ENCODE results near the gene CSF2. TPM values are rescaled to one million over a fixed set of nuclear protein-coding genes. Genes with fewer than 3 reads are reported as not detected.

Gene CSF2
- total RNA-seq, 1 donor from 2014 or later, result not detected

DNA sequence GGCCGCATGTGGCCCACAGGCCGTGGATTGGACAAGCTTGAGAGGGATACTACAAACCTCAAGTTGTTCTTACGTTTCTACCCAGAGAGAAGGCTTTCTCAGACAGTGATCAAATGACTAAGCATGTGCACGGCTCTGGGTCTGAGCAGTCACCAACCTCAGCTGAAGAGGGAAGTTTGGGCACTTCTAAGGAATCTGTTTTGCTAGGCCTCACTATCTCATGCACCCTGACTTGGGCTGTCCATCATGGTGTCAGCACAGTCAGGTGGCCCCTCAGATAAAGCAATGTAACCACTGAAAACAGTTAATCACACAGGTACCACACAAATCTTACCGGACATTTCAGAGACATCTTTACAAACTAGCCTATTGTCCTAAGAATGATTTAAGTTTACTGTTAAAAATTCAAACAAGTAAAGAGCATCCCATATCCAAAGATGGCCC is 24.6 kb downstream of the CSF2 start:
- TF ChIP-seq CTCF (IDR thresholded peaks at IDR 0.05; ENCODE audit: partially characterized antibody, unreplicated experiment), result no peak
- Mint-ChIP-seq H3K36me3 (ENCODE audit: unreplicated experiment) (no peaks in the 10 kb centered on the region), H3K4me1 (ENCODE audit: low read depth, unreplicated experiment) (no peaks in the 10 kb centered on the region), H3K27me3 (ENCODE audit: unreplicated experiment) (peaks cover 5% of the 10 kb centered on the region), H3K4me3 (ENCODE audit: unreplicated experiment) (no peak overlapping the region), H3K9me3 (ENCODE audit: unreplicated experiment) (peaks cover 5% of the 10 kb centered on the region), H3K27ac (ENCODE audit: unreplicated experiment) (no peak overlapping the region)
- DNase-seq, result no peak

GRCh38 chr5:132098621-132099020 is 25.0 kb downstream of the CSF2 start:
- Mint-ChIP-seq H3K36me3 (ENCODE audit: unreplicated experiment) (no peaks in the 10 kb centered on the region), H3K4me3 (ENCODE audit: unreplicated experiment) (no peak overlapping the region), H3K27me3 (ENCODE audit: unreplicated experiment) (peaks cover 5% of the 10 kb centered on the region), H3K27ac (ENCODE audit: unreplicated experiment) (no peak overlapping the region), H3K4me1 (ENCODE audit: low read depth, unreplicated experiment) (no peaks in the 10 kb centered on the region), H3K9me3 (ENCODE audit: unreplicated experiment) (peaks cover 5% of the 10 kb centered on the region)
- TF ChIP-seq CTCF (IDR thresholded peaks at IDR 0.05; ENCODE audit: partially characterized antibody, unreplicated experiment), result no peak
- DNase-seq, result no peak

DNA sequence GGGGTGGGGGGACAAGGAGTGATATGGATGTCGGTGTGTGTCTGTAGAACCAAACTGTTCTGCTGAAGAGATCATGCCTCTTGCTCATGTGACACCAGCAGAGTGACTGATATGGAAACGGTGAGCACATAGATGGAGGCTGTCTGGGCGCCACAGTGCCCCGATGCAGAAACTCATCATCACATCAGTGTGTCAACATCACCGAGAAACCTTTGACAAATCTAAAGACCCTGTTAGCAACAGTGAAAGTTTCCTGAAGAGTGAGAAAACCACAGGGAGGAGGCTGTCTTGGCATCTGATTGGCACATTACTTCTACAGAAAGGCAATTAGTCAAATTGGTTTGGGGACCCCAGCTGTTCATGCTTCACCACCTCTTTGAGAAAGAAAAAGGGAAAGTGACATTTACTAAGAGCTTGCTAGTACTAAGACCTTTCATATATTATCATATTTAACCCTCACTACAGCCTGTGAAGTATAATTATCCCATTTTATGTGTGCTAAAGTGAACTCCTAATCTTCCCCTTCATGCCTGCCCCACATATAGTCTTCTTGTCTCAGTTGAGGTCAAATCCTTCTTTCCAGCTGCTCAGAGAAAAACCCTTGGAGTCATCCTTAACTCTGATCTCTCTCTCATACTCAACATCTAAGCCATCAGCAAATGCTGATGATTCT is 25.6 kb downstream of the CSF2 start:
- no peak for DNase-seq
- peaks cover under 1% of the 10 kb centered on the region for H3K9me3 Mint-ChIP-seq (ENCODE audit: unreplicated experiment)

DNA sequence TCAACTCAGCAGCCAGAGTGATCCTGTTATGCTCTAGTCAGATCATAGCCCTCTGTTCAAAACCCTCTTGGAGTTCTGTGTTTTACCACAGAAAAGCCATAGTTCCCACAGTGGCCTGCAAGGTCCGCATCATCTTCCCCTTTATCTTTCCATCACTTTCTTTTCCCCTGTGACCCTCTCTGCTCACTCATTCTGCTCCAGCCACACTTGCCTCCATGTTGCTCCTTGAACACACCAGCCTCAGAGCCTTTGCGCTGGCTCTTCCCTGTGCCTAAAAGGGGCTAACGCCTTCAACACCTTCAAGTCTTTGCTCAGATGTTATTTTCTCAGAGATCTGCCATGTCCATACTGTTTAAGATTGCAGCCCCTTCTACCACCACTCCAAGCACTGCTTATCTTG is 26.3 kb downstream of the CSF2 start:
- Mint-ChIP-seq H3K27ac (ENCODE audit: unreplicated experiment) (no peak overlapping the region), H3K4me3 (ENCODE audit: unreplicated experiment) (no peak overlapping the region), H3K27me3 (ENCODE audit: unreplicated experiment) (peaks cover 5% of the 10 kb centered on the region), H3K9me3 (ENCODE audit: unreplicated experiment) (no peaks in the 10 kb centered on the region), H3K36me3 (ENCODE audit: unreplicated experiment) (no peaks in the 10 kb centered on the region), H3K4me1 (ENCODE audit: low read depth, unreplicated experiment) (no peaks in the 10 kb centered on the region)
- DNase-seq, result no peak
- TF ChIP-seq CTCF (IDR thresholded peaks at IDR 0.05; ENCODE audit: partially characterized antibody, unreplicated experiment), result no peak

More for the DNA sequence above, 25.6 kb downstream of the CSF2 start:
- Mint-ChIP-seq H3K4me3 (ENCODE audit: unreplicated experiment) (no peak overlapping the region), H3K27me3 (ENCODE audit: unreplicated experiment) (peaks cover 5% of the 10 kb centered on the region), H3K4me1 (ENCODE audit: low read depth, unreplicated experiment) (no peaks in the 10 kb centered on the region), H3K27ac (ENCODE audit: unreplicated experiment) (no peak overlapping the region), H3K36me3 (ENCODE audit: unreplicated experiment) (no peaks in the 10 kb centered on the region)
- no peak for TF ChIP-seq CTCF (IDR thresholded peaks at IDR 0.05; ENCODE audit: partially characterized antibody, unreplicated experiment)

- H3K36me3 Mint-ChIP-seq (ENCODE audit: unreplicated experiment), result no peaks in the 10 kb centered on the region
- TF ChIP-seq CTCF (IDR thresholded peaks at IDR 0.05; ENCODE audit: partially characterized antibody, unreplicated experiment), result no peak
- no peaks in the 10 kb centered on the region for H3K9me3 Mint-ChIP-seq (ENCODE audit: unreplicated experiment)
- no peak for DNase-seq
- H3K4me1 Mint-ChIP-seq (ENCODE audit: low read depth, unreplicated experiment), result no peaks in the 10 kb centered on the region
- H3K27ac Mint-ChIP-seq (ENCODE audit: unreplicated experiment), result no peak overlapping the region
- no peak overlapping the region for H3K4me3 Mint-ChIP-seq (ENCODE audit: unreplicated experiment)
- peaks cover 3% of the 10 kb centered on the region for H3K27me3 Mint-ChIP-seq (ENCODE audit: unreplicated experiment)
Measured at GRCh38 chr5:132100672-132101261, 27.2 kb downstream of the CSF2 start.

Measured in glutamatergic neuron (in vitro differentiated cells).